Breast epithelium (tissue), 3 donors: ENCODE measurements around the gene P2RY12.

Experiments
- CTCF ChIP-seq, 3 donors: fragments of 450-650 bp; IDR thresholded peaks; one replicate each; pipeline ENCODE4 v1.5.1; 2016 to 2017; ENCODE audit warnings: antibody characterized with exemption in 3 of 3, mild to moderate bottlenecking in 3 of 3, moderate library complexity in 3 of 3
- POLR2A ChIP-seq: fragments of 450-650 bp; IDR thresholded peaks from one replicate; pipeline ENCODE4 v1.6.1; 2016; ENCODE audit warnings: antibody characterized with exemption, mild to moderate bottlenecking, moderate library complexity

GRCh38 chr3:151297429-151297828 is 87.1 kb downstream of the P2RY12 start:
- TF ChIP-seq POLR2A (no peak), CTCF (IDR thresholded peaks at IDR 0.05) (no peak)
